Kidney (tissue), 14 donors: Measurements from ENCODE around the gene KLHL18. TPM values are rescaled to one million over a fixed set of nuclear protein-coding genes. Genes with fewer than 3 reads are reported as not detected.

Experiments used
- DNase-seq, 5 donors: peaks; one replicate each; pipeline ENCODE4 v3.0.0-alpha.2; 2013 to 2020
- FAIRE-seq: peaks from 2 replicates; lab custom pipeline; 2012; peaks lifted over from hg19 to GRCh38; lab: Jason Lieb, UNC
- H3K27ac ChIP-seq, 2 donors: one replicate each; pipeline ENCODE4 v1.7.0; 2013; ENCODE audit warnings: low read depth in 2 of 2, low read length in 2 of 2, inconsistent platforms in 1 of 2
- H3K27me3 ChIP-seq: one replicate; pipeline ENCODE4 v1.7.1; 2013; ENCODE audit warnings: low read length, inconsistent platforms; ENCODE audit not compliant: control insufficient read depth, insufficient read depth
- H3K36me3 ChIP-seq, 3 donors: one replicate each; pipeline versions ENCODE4 v1.7.0 to v1.7.1; 2013; ENCODE audit warnings: low read length in 3 of 3, control low read depth in 1 of 3, inconsistent platforms in 1 of 3; ENCODE audit not compliant: insufficient read depth in 3 of 3, control insufficient read depth in 2 of 3
- H3K4me1 ChIP-seq, 3 donors: one replicate each; pipeline versions ENCODE4 v1.7.0 to v1.7.1; 2013; ENCODE audit warnings: low read length in 3 of 3, inconsistent platforms in 1 of 3, low read depth in 1 of 3; ENCODE audit not compliant: control insufficient read depth in 2 of 3, insufficient read depth in 2 of 3
- H3K4me3 ChIP-seq, 3 donors: one replicate each; pipeline versions ENCODE4 v1.7.0 to v1.8.1; 2013; ENCODE audit warnings: low read length in 3 of 3, control low read depth in 1 of 3, inconsistent platforms in 1 of 3
- H3K9ac ChIP-seq, 3 donors: one replicate each; pipeline versions ENCODE4 v1.7.0 to v1.7.1; 2013; ENCODE audit warnings: low read length in 3 of 3, control low read depth in 1 of 3, inconsistent platforms in 1 of 3
- H3K9me3 ChIP-seq, 3 donors: one replicate each; pipeline versions ENCODE4 v1.7.0 to v1.7.1; 2013; ENCODE audit warnings: low read length in 3 of 3, control low read depth in 1 of 3, inconsistent platforms in 1 of 3; ENCODE audit not compliant: control insufficient read depth in 2 of 3, insufficient read depth in 1 of 3
- intact Hi-C: fragments of 100-400 bp; cut with DNase I; formaldehyde crosslinking; loops from one replicate; pipeline ENCODE4 v1.11.1; 2022
- polyA plus RNA-seq: library from polyadenylated mRNA; stranded (reverse); fragments of 350-450 nt; fragmentation: Illumina TruSeq; extraction: RNeasy Lipid Tissue Mini Kit (QIAGEN cat#74804); gene quantifications from one replicate; pipeline ENCODE4 v1.2.3, GENCODE V29; 2014; ENCODE audit warnings: low read depth, low replicate concordance; ENCODE audit not compliant: insufficient read depth
- total RNA-seq: library from RNA; stranded (reverse); fragmentation: NEBNext Ultra II Directional; extraction: Animal tissue kit (Norgen Biotek cat#: 25700); gene quantifications from one replicate; pipeline ENCODE4 v1.2.1, GENCODE V29; 2021
- TF ChIP-seq, protein P1 (sequence below): IDR thresholded peaks from 3 replicates; pipeline ENCODE4 v1.5.1; 2012; ENCODE audit warnings: mild to moderate bottlenecking, moderate library complexity, borderline replicate concordance; ENCODE audit not compliant: insufficient read depth; ENCODE audit errors: extremely low read depth
- donor health status: control.
- donor health status: control.
- donor health status: control.
- donor health status: control.
- donor health status: control.
- donor health status: DM: yes; HTN: yes; CAD: no.
- donor health status: Normal renal cell carcinoma (clear cell type).

KLHL18 gene
- total and polyA plus RNA-seq, 2 donors from 2014 or later = 10.6 to 31.1 TPM

DNA sequence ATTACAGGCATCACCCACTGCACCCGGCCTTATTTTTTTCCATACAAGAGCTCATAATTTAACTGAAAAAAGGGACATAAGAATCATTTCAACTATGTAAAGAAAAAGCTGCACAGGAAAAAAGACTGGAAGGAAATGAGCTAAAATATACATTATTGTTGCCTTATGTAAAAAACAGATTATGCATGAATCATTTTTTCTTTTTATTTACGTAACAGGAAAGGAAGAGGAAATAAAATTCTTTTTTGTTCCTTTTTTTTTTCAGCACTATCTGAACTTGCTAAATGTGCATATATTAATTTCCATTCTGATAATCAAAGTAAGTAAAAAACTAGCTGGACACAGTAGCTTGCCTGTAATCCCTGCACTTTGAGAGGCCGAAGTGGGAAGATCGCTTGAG lies 12.2 kb upstream of the KLHL18 start:
- TF ChIP-seq, protein P1, sequence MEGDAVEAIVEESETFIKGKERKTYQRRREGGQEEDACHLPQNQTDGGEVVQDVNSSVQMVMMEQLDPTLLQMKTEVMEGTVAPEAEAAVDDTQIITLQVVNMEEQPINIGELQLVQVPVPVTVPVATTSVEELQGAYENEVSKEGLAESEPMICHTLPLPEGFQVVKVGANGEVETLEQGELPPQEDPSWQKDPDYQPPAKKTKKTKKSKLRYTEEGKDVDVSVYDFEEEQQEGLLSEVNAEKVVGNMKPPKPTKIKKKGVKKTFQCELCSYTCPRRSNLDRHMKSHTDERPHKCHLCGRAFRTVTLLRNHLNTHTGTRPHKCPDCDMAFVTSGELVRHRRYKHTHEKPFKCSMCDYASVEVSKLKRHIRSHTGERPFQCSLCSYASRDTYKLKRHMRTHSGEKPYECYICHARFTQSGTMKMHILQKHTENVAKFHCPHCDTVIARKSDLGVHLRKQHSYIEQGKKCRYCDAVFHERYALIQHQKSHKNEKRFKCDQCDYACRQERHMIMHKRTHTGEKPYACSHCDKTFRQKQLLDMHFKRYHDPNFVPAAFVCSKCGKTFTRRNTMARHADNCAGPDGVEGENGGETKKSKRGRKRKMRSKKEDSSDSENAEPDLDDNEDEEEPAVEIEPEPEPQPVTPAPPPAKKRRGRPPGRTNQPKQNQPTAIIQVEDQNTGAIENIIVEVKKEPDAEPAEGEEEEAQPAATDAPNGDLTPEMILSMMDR = no peak
- H3K27ac ChIP-seq = no peak overlapping the region
- no peaks in the 10 kb centered on the region for H3K9me3 ChIP-seq
- intact Hi-C loops = no loop called here
- no peaks in the 10 kb centered on the region for H3K27me3 ChIP-seq
- DNase-seq = no peak
- H3K4me1 ChIP-seq = peaks cover 0 to 2% (median 0%) of the 10 kb centered on the region in 3 donors
- H3K4me3 ChIP-seq = no peak overlapping the region
- FAIRE-seq = no peak
- no peaks in the 10 kb centered on the region for H3K36me3 ChIP-seq
- H3K9ac ChIP-seq = no peak overlapping the region

DNA sequence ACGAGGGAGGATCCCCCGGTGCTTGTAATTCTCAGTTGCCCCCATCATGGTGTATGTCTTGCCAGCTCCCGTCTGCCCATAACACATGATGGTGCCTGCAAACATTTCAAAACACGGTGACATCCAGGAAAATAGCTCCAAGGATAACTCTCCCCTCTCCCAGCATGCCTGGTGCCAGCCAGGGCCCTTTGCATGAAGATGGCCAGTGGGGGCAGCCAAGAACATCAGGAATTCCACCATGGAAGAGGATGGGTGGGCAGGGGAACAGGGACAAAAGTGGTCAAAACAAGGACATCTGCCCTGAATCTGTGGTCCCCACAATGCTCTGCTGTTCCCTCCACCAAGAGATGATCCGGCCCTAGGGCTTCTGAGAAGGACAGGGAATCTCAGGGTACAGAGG lies 9.2 kb upstream of the KLHL18 start:
- no peaks in the 10 kb centered on the region for H3K27me3 ChIP-seq
- no peaks in the 10 kb centered on the region for H3K4me1 ChIP-seq
- no peaks in the 10 kb centered on the region for H3K36me3 ChIP-seq
- intact Hi-C loops = no loop called here
- TF ChIP-seq, protein P1 = no peak
- H3K9ac ChIP-seq = no peak overlapping the region
- FAIRE-seq (no peak), DNase-seq (no peak)
- no peak overlapping the region for H3K27ac ChIP-seq
- H3K9me3 ChIP-seq = no peaks in the 10 kb centered on the region
- no peak overlapping the region for H3K4me3 ChIP-seq

DNA sequence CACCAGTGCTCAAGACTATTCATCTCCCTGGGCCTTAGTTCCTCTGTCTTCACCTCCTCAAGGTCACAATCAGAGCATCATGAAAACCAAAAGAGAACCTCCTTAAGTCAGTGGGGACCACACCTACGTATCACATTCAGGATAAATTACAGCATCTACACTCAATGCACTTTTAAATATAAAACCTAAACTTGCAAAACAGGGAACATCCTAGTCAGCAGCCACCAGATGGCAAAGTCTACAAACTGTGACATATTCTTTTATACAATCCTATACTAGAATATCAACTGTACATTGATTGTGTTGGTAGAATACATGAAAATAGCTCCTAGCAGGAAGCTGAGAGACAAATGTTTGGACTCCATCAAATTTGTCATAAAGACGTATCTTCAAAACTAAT lies 8.1 kb upstream of the KLHL18 start:
- no peak overlapping the region for H3K9ac ChIP-seq

More for the DNA sequence above, 8.1 kb upstream of the KLHL18 start:
- Histone ChIP-seq H3K4me1 (no peaks in the 10 kb centered on the region), H3K27me3 (no peaks in the 10 kb centered on the region), H3K4me3 (no peak overlapping the region), H3K27ac (no peak overlapping the region), H3K36me3 (no peaks in the 10 kb centered on the region), H3K9me3 (no peaks in the 10 kb centered on the region)
- TF ChIP-seq, protein P1 = no peak
- FAIRE-seq = no peak
- no peak for DNase-seq
- intact Hi-C loops = no loop called here
